OCI-LY7 (cell line): ENCODE results near the gene SH3TC1. TPM values are rescaled to one million over a fixed set of nuclear protein-coding genes. Genes with fewer than 3 reads are reported as not detected.

Experiments
- BruUV-seq: library from RNA; stranded (reverse); fragments of 400-500 nt; replicated peaks from 2 replicates; lab custom pipeline; 2021; lab: Mats Ljungman, UMichigan
- CTCF ChIA-PET: fragments of 300-600 bp; sonication (Branson Sonifier 250); formaldehyde crosslinking; loops from one replicate; lab custom pipeline; 2022; ENCODE audit warnings: antibody characterized with exemption; ENCODE audit not compliant: unreplicated experiment; lab: Charles Lee
- POLR2A ChIA-PET: fragments of 300-600 bp; sonication (Branson Sonifier 250); formaldehyde crosslinking; loops from one replicate; lab custom pipeline; 2022; ENCODE audit warnings: antibody characterized with exemption; lab: Charles Lee
- DNase-seq: peaks from one replicate; pipeline ENCODE4 v3.0.0-alpha.2; 2015; ENCODE audit warnings: low spot score
- H2AFZ ChIP-seq: fragments of 200-600 bp; sonication (generic), shearing (Covaris generic); 2 replicates; pipeline ENCODE4 v1.6.1; 2014; ENCODE audit warnings: mild to moderate bottlenecking, antibody characterized with exemption, low read length, moderate library complexity
- H3K27ac ChIP-seq: fragments of 200-600 bp; sonication (generic); 2 replicates; pipeline ENCODE4 v1.5.1; 2014; ENCODE audit warnings: mixed run types, low read depth, mild to moderate bottlenecking, moderate library complexity, low read length, inconsistent platforms; ENCODE audit not compliant: poor library complexity, severe bottlenecking
- H3K36me3 ChIP-seq: fragments of 200-600 bp; sonication (generic); 2 replicates; pipeline ENCODE4 v1.6.1; 2014; ENCODE audit warnings: mild to moderate bottlenecking, antibody characterized with exemption, low read length, moderate library complexity, mixed read lengths; ENCODE audit not compliant: insufficient read depth
- H3K4me1 ChIP-seq: fragments of 200-600 bp; sonication (generic); 2 replicates; pipeline ENCODE4 v1.5.1; 2014; ENCODE audit warnings: mild to moderate bottlenecking, low read length; ENCODE audit not compliant: insufficient read depth, poor library complexity, severe bottlenecking
- H3K4me2 ChIP-seq: fragments of 200-600 bp; sonication (generic); 2 replicates; pipeline ENCODE4 v1.6.1; 2014; ENCODE audit warnings: mild to moderate bottlenecking, low read length
- H3K4me3 ChIP-seq: fragments of 200-600 bp; sonication (generic); 2 replicates; pipeline ENCODE4 v1.5.1; 2014; ENCODE audit warnings: mild to moderate bottlenecking, low read depth, low read length; ENCODE audit not compliant: poor library complexity, severe bottlenecking
- H3K79me2 ChIP-seq: fragments of 200-600 bp; sonication (generic); 2 replicates; pipeline ENCODE4 v1.6.1; 2016; ENCODE audit warnings: low read depth, mild to moderate bottlenecking, low read length, moderate library complexity, mixed read lengths; ENCODE audit not compliant: insufficient read depth
- H3K9me2 ChIP-seq: fragments of 200-600 bp; sonication (generic); 2 replicates; pipeline ENCODE4 v1.6.1; 2016; ENCODE audit warnings: mild to moderate bottlenecking, low read length, mixed read lengths; ENCODE audit not compliant: insufficient read depth
- H3K9me3 ChIP-seq: fragments of 200-600 bp; sonication (generic); 2 replicates; pipeline ENCODE4 v1.6.1; 2014; ENCODE audit warnings: mild to moderate bottlenecking, mixed run types, low read length, mixed read lengths
- H4K20me1 ChIP-seq: fragments of 200-600 bp; sonication (generic); 2 replicates; pipeline ENCODE4 v1.6.1; 2014; ENCODE audit warnings: mild to moderate bottlenecking, antibody characterized with exemption, low read length, moderate library complexity, mixed read lengths; ENCODE audit not compliant: insufficient read depth
- CTCF ChIP-seq: fragments of 200-600 bp; sonication (generic); conservative IDR thresholded peaks from 2 replicates; pipeline ENCODE4 v1.5.1; 2014; ENCODE audit warnings: mild to moderate bottlenecking, antibody characterized with exemption, low read length, moderate library complexity, mixed read lengths
- EZH2phosphoT487 ChIP-seq: fragments of 200-600 bp; sonication (generic); IDR thresholded peaks from 2 replicates; pipeline ENCODE4 v1.6.1; 2018; ENCODE audit warnings: low read depth, borderline replicate concordance, mild to moderate bottlenecking, mixed run types, antibody characterized with exemption, low read length, moderate library complexity, mixed read lengths
- intact Hi-C: fragments of 100-400 bp; cut with micrococcal nuclease; formaldehyde crosslinking; loops from one replicate; pipeline ENCODE4 v1.10.0; 2022; ENCODE audit not compliant: unreplicated experiment
- total RNA-seq, 2 experiments: library from RNA; depleted of rRNA in 1 of 2; stranded (reverse); fragments of >200 nt in 1 of 2; shearing (Covaris generic) in 1 of 2; gene quantifications; 2 replicates each; pipeline ENCODE4 v1.2.3, GENCODE V29; 2014 to 2022

SH3TC1 gene
- total RNA-seq, 2 experiments from 2014 or later, result 17.5 to 42.4 TPM

GRCh38 chr4:8158710-8159536, 40.2 kb upstream of the SH3TC1 start, which contains the start of gene ABLIM2:
Gene ABLIM2, minus strand, starts transcription at chr4:8158813. Its CDS starts 124 bp downstream, at chr4:8158689.
- no TSS peak for BruUV-seq
- peaks cover 38% of the 10 kb centered on the region for H3K4me1 ChIP-seq

GRCh38 chr4:8159537-8160232, 39.4 kb upstream of the SH3TC1 start:
- intact Hi-C loops, result no loop called here
- TF ChIP-seq EZH2phosphoT487, result no peak
- TF ChIP-seq CTCF, result no peak
- POLR2A ChIA-PET, result interaction anchor here (1.0 to 1.2 kb wide), 2 partner anchors 29 to 38 kb away, joined by 3 to 4 read pairs; no protein-coding TSS in a partner anchor

More at GRCh38 chr4:8158710-8159536, 40.2 kb upstream of the SH3TC1 start, which contains the start of gene ABLIM2:
- ChIA-PET CTCF (interaction anchor here (0.6 kb wide), 1 partner anchor 1486 kb away, joined by 5 read pairs; no protein-coding TSS in a partner anchor), POLR2A (interaction anchor here (1.0 to 1.2 kb wide), 2 partner anchors 28 to 39 kb away, joined by 3 to 4 read pairs; no protein-coding TSS in a partner anchor)
- Histone ChIP-seq H3K36me3 (no peaks in the 10 kb centered on the region), H3K4me2 (peak within 1 kb of the TSS; percentile 87), H2AFZ (peak within 1 kb of the TSS; percentile 85), H3K79me2 (no peaks in the 10 kb centered on the region), H3K9me3 (no peaks in the 10 kb centered on the region), H4K20me1 (no peaks in the 10 kb centered on the region), H3K27ac (no peak within 1 kb of the TSS), H3K9me2 (no peaks in the 10 kb centered on the region), H3K4me3 (peak within 1 kb of the TSS; percentile 71)
- intact Hi-C loops, result no loop called here
- no peak for TF ChIP-seq EZH2phosphoT487
- no peak for TF ChIP-seq CTCF
- peak; percentile 98 for DNase-seq

More at GRCh38 chr4:8159537-8160232, 39.4 kb upstream of the SH3TC1 start:
- Histone ChIP-seq H2AFZ (peak overlapping the region; percentile 85; the same call in 1 of the 2 replicates), H3K79me2 (no peaks in the 10 kb centered on the region), H3K4me3 (peak overlapping the region; percentile 71), H3K9me2 (no peaks in the 10 kb centered on the region), H3K9me3 (no peaks in the 10 kb centered on the region), H3K4me2 (peak overlapping the region; percentile 82), H3K27ac (no peak overlapping the region), H3K4me1 (peaks cover 42% of the 10 kb centered on the region), H3K36me3 (no peaks in the 10 kb centered on the region), H4K20me1 (no peaks in the 10 kb centered on the region)
- DNase-seq, result no peak
- BruUV-seq, result no TSS peak
- CTCF ChIA-PET, result no interaction called here
